Measurements from ENCODE around the gene SPDYE3.
"Not testable (repeated sequence)": the region's sequence is repeated elsewhere in the genome, so short reads cannot be mapped to it uniquely, and the experiment has no call there.

The SPDYE3 gene

DNA sequence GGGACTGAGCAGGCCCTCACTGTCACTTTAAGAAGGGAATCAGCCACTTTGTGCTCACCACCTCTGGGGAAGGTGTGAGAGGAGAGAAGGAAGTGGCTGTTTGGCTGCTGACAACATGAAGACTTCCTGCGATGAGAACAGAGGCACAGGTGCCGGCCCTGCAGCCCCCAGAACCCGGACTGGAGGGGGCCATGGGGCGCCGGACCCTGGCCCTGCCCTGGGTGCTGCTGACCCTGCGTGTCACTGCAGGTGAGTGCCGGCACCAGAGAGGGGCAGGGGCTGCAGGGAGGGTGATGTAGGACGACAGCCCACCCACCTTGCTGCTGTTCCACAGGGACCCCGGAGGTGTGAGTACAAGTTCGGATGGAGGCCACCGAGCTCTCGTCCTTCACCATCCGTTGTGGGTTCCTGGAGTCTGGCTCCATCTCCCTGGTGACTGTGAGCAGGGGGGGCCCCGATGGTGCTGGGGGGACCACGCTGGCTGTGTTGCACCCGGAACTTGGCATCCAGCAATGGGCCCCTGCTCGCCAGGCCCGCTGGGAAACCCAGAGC lies 44.8 kb downstream of the SPDYE3 start:
- DNase-seq, result not testable (repeated sequence)

DNA sequence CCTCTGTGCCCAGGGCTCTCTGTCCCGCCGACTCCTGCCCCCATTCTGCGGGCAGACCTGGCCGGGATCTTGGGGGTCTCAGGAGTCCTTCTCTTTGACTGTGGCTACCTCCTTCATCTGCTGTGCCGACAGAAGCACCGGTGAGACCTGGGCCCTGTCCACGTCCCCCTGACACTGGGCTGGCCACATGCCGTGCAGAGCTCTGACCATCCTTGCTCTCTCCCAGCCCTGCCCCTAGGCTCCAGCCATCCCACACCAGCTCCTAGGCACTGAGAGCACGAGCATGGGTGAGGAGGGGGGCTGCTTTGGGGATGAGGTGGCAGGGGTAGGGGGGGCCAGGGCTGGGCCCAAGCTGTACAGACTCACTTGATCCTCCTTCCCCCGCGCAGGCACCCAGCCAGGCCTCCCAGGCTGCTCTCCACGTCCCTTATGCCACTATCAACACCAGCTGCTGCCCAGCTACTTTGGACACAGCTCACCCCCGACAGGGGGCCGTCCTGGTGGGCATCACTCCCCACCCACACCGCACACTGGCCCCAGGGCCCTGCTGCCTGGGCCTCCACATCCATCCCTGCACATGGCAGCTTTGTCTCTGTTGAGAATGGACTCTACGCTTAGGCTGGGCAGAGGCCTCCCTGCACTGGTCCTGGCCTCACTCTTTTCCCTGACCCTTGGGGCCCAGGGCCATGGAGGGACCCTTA lies 45.6 kb downstream of the SPDYE3 start:
- DNase-seq, result no peak

- DNase-seq, result no peak
Measured at GRCh38 chr7:100353685-100354330, 46.3 kb downstream of the SPDYE3 start.

DNA sequence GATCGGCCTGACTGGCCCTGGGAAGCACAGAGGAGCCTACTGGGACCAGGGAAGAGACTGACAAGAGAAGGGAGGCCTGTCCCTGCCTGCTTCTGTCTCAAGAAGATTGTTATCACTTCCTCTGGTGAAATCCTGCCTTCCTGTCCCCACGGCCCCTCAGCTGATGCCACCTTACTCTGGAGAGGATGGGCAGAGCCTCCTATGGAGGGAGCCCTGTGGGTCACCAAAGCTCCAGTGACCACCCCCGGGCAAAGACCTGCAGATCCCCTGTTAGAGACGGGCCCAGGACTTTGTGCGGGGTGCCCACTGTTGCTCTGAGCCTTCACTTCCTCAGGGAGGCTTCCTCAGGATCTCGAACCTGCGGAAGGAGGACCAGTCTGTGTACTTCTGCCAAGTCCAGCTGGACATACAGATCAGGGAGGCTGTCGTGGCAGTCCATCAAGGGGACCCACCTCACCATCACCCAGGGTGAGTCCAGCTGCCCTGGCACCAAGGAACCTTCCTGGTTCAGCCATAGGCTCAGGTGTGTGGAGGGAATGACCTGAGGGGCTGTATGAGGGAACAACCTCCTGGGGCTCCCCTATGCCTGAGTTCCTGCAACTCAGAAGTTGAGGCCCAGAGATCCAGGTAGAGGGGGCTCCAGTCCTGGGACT lies 49.0 kb downstream of the SPDYE3 start:
- no peak for DNase-seq

GRCh38 chr7:100357131-100357561 lies 49.6 kb downstream of the SPDYE3 start:
- no peak for DNase-seq

DNA sequence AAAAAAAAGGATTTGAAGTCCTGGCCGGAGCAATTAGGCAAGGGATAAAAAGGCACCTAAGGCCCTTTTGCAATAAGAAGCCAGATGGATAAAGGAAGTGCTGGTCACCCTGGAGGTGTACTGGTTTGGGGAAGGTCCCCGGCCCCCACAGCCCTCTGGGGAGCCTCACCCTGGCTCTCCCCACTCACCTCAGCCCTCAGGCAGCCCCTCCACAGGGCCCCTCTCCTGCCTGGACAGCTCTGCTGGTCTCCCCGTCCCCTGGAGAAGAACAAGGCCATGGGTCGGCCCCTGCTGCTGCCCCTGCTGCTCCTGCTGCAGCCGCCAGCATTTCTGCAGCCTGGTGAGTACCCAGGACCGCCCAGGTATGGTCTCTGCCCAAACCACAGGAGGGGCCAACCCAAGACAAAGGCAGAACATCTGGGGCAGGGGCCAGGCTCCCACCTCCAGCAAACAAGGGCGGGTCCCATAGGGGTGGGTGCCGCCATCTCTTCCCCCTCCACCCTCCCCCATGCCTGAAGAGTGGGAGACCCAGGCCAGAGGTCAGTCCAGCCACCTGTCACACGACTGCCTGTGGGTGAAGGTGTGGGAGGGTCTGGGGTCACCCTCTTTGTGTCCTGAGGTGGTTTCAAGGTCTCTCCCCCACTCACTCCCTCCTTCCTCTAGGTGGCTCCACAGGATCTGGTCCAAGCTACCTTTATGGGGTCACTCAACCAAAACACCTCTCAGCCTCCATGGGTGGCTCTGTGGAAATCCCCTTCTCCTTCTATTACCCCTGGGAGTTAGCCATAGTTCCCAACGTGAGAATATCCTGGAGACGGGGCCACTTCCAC lies 50.7 kb downstream of the SPDYE3 start, which contains the start of gene PILRB:
PILRB (plus strand) TSS at position 91 of the 830 bp plus-strand sequence; CDS start at position 277, 186 bp downstream.
- no peak for DNase-seq

- DNase-seq, result no peak
Measured at GRCh38 chr7:100358857-100359212, 51.3 kb downstream of the SPDYE3 start.

- DNase-seq, result no peak
Measured at GRCh38 chr7:100360135-100360854, 52.8 kb downstream of the SPDYE3 start.

DNA sequence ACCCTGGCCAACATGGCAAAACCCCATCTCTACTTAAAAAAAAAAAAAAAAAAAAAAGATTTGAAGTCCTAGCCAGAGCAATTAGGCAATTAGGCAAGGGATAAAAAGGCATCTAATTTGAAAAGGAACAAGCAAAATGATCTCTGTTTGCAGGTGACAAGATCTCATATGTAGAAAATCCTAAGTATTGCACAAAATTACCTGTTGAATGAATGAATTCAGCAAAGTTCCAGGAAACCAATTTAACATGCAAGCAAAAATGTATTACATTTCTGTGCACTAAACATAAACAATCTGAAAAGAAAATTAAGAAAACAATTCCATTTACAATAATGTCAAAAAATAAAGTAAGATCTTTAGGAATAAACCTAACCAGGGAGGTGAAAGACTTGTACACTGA lies 55.6 kb downstream of the SPDYE3 start:
- DNase-seq, result no peak

GRCh38 chr7:100363797-100364196 lies 56.3 kb downstream of the SPDYE3 start:
- not testable (repeated sequence) for DNase-seq

DNA sequence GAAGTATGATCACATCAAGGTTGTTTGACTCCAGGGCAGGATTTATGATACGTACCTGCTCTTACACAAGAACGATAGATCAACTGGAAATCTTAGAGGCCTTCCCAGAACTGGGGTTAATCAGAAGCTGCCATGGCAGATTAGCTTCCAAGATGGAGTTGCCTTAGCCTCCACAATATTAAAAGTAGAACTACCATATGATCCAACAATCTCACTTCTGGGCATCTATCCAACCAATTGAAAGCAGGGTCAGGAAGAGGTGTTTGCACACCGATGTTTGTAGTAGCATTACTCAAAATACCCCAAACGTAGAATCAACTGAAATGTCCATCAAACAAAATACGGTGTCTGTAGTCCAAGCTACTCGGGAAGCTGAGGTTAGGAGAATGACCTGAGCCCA lies 57.0 kb downstream of the SPDYE3 start:
- DNase-seq, result no peak

GRCh38 chr7:100365998-100366367 lies 58.5 kb downstream of the SPDYE3 start:
- DNase-seq, result not testable (repeated sequence)

GRCh38 chr7:100366411-100367250 lies 59.1 kb downstream of the SPDYE3 start:
- no peak for DNase-seq

DNA sequence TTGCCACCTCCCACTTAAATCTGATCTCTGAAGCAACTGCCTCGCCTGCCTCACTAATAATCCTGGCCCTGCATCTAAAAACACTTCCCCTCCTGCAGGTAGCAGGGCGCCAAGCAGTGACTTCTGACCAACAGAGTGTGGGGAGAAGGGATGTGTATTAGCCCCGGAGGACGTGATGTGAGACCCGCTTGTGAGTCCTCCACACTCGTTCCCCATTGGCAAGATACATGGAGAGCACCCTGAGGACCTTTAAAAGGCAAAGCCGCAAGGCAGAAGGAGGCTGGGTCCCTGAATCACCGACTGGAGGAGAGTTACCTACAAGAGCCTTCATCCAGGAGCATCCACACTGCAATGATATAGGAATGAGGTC lies 59.7 kb downstream of the SPDYE3 start:
- no peak for DNase-seq

DNA sequence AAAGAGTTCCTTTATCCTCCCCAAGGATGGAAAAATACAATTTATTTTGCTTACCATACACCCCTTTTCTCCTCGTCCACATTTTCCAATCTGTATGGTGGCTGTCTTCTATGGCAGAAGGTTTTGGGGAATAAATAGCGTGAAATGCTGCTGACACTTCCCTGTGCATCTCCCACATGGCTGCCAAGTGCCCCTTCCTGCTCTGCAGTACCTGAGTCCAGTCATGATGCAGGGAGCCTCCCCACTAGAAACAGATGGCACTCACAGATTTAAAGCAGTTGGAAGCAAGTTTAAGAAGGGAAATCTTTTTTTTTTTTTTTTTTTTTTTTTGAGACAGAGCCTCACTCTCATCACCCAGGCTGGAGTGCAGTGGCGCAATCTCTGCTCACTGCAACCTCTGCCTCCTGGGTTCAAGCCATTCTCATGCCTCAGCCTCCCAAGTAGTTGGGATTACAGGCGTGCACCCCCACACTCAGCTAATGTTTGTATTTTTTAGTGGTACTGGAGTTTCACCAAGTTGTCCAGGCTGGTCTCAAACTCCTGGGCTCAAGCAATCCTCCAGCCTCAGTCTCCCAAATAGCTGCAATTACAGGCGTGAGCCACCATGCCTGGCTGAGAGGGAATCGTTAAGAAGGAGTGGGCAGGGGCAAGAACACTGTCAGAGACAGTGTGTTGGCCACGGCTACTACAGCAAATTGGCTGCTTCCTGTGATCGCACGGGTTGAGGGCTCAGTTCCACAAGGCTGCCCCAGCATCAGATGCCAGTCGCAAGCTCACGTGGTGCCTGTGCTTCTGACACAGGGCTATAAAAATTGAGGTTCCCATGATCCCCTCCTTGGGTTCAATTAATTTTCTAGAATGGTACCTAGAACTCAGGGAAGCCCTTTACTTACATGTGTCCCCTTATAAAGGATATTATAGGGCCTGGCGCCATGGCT lies 60.4 kb downstream of the SPDYE3 start:
- no peak for DNase-seq

DNA sequence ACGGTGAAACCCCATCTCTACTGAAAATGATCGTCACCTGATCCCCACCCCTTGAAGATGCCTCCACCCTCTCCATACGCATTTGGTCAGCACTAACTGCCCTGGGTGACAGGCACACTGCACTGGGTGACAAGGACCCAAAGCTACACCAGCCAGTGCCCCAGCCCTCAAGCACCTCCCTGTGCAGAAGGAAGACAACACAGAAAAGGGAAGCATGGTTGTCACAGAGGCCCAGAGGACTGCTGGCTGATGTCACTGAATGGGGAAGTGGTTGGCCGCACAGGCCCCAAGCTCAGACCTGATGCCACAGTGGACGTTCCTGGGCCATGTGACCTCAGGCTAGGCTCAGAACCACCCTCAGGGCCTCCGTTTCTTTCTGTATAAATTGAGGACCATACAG lies 61.6 kb downstream of the SPDYE3 start:
- DNase-seq, result no peak

- no peak for DNase-seq
Measured at GRCh38 chr7:100370303-100370702, 62.8 kb downstream of the SPDYE3 start.

- no peak for DNase-seq
Measured at GRCh38 chr7:100370746-100371145, 63.2 kb downstream of the SPDYE3 start.

DNA sequence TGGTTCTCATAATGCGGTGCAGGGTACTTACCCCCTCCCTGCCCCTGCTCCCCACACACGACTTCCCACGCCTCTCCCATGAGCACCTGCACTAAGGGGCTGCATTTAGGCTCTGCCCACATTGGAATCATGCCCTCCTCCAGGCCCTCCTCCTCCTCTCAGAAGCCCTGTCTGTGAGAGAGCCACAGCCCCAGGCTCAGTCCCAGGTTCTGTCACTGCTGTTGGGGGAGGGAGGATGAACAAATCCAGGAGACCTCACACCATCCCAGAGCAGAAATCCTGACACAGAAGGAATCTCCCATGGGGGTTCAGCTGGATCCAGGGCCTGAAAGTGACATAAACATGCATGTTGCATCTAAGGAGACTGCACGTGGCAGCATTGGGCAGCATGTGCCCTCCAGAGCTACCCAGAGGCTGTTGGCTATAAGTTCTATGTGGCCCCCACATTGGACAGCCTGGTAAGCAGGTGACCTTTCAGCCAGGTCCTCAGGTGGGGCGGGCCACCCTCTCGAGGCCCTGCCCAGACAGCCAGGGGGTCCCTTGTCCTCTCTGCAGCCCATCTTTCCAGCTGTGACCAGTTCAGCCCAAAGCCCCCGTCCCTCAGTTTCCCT lies 64.2 kb downstream of the SPDYE3 start:
- no peak for DNase-seq

All from NCI-H146 (cell line).